IMR-90 (cell line): ENCODE measurements around the gene IL18BP. TPM values are rescaled to one million over a fixed set of nuclear protein-coding genes. Genes with fewer than 3 reads are reported as not detected.

Source experiments
- RFX5 ChIP-seq: IDR thresholded peaks from 2 replicates; pipeline ENCODE4 v1.8.0; 2012; ENCODE audit warnings: low read depth, mild to moderate bottlenecking, low read length, moderate library complexity
- SMC3 ChIP-seq: fragments of 150-350 bp; IDR thresholded peaks from 2 replicates; pipeline ENCODE4 v1.6.1; 2016; ENCODE audit warnings: low read depth, mild to moderate bottlenecking, antibody characterized with exemption, low read length, moderate library complexity
- microRNA-seq, 2 experiments: library from miRNA; stranded (forward) in 1 of 2; unstranded in 1 of 2; fragments of 10-50 nt in 1 of 2; fragments of <30 nt in 1 of 2; gene quantifications in 1 of 2; microRNA quantifications in 1 of 2; one replicate each; pipeline versions ENCODE3 to v1.1.0; 2013 to 2020; ENCODE audit not compliant: insufficient read depth in 1 of 2, insufficient read length in 1 of 2, unreplicated experiment in 1 of 2
- polyA plus RNA-seq, 3 experiments: library from polyadenylated mRNA; depleted of rRNA; stranded (reverse); fragments of >200 nt; gene quantifications; 2 replicates each; pipeline ENCODE4 v1.2.3, GENCODE V29; 2012; ENCODE audit warnings: low replicate concordance in 1 of 3
- small RNA-seq, 5 experiments: library from RNA; depleted of rRNA; stranded (forward); fragments of <200 nt; gene quantifications; one replicate each; pipeline ENCODE3, GENCODE V24; 2012
- total RNA-seq: library from RNA; depleted of rRNA; stranded (reverse); fragments of >200 nt; gene quantifications from 2 replicates; pipeline ENCODE4 v1.2.3, GENCODE V29; 2012; rRNA removed

IL18BP gene
- total and polyA plus RNA-seq, 2 of the 4 experiments (the other 2 are of a cell fraction) = 0.90 to 3.2 TPM

GRCh38 chr11:72048766-72049460, 50.2 kb downstream of the IL18BP start (continued):
- TF ChIP-seq SMC3 (no peak), RFX5 (no peak)

Small RNA genes lying within 50 kb of the gene (microRNA-seq; reads per million reads assigned to microRNA genes)
- not detected for gene RNU6-72P (ENCODE audit: insufficient read depth, insufficient read length)

Small RNA genes lying within 50 kb of the gene (small RNA-seq; reads per million reads assigned to genes)
- gene RNU6-72P = 0 reads per million in 5 experiments

Other genes with a start within 250 kb of the IL18BP start
- gene DEFB108B, start 165.7 kb upstream of the IL18BP start, total RNA-seq = not detected in 2 replicates
- not detected in 2 replicates for gene DEFB108B, start 165.7 kb upstream of the IL18BP start, polyA plus RNA-seq (2012; rRNA removed)
- not detected in 2 replicates for gene DEFB131B, start 120.5 kb upstream of the IL18BP start, total RNA-seq
- not detected in 2 replicates for gene DEFB131B, start 120.5 kb upstream of the IL18BP start, polyA plus RNA-seq (2012; rRNA removed)
- gene XNDC1N, start 70.3 kb upstream of the IL18BP start, total RNA-seq = 7.2 and 8.8 TPM in 2 replicates
- gene XNDC1N, start 70.3 kb upstream of the IL18BP start, polyA plus RNA-seq (2012; rRNA removed) = 2.0 and 2.5 TPM in 2 replicates
- gene RNF121, start 69.9 kb upstream of the IL18BP start, total RNA-seq = 65.8 and 88.7 TPM in 2 replicates
- gene RNF121, start 69.9 kb upstream of the IL18BP start, polyA plus RNA-seq (2012; rRNA removed) = 43.0 and 43.4 TPM in 2 replicates
- gene NUMA1, start 81.6 kb downstream of the IL18BP start, total RNA-seq = 56.7 and 61.7 TPM in 2 replicates
- gene NUMA1, start 81.6 kb downstream of the IL18BP start, polyA plus RNA-seq (2012; rRNA removed) = 97.0 and 107 TPM in 2 replicates
- 4.4 and 5.6 TPM in 2 replicates for gene LRRC51, start 81.9 kb downstream of the IL18BP start, total RNA-seq
- 5.3 and 6.3 TPM in 2 replicates for gene LRRC51, start 81.9 kb downstream of the IL18BP start, polyA plus RNA-seq (2012; rRNA removed)
- 118 and 137 TPM in 2 replicates for gene LAMTOR1, start 104.4 kb downstream of the IL18BP start, total RNA-seq
- gene LAMTOR1, start 104.4 kb downstream of the IL18BP start, polyA plus RNA-seq (2012; rRNA removed) = 126 and 131 TPM in 2 replicates
- not detected in 2 replicates for gene TOMT, start 107.0 kb downstream of the IL18BP start, total RNA-seq
- not detected in 2 replicates for gene TOMT, start 107.0 kb downstream of the IL18BP start, polyA plus RNA-seq (2012; rRNA removed)
- 66.3 and 108 TPM in 2 replicates for gene ANAPC15, start 113.8 kb downstream of the IL18BP start, total RNA-seq
- 78.7 and 84.2 TPM in 2 replicates for gene ANAPC15, start 113.8 kb downstream of the IL18BP start, polyA plus RNA-seq (2012; rRNA removed)
- gene FOLR3, start 136.8 kb downstream of the IL18BP start, total RNA-seq = 0.36 TPM in 1 of 2 replicates, not detected in the other
- gene FOLR3, start 136.8 kb downstream of the IL18BP start, polyA plus RNA-seq (2012; rRNA removed) = 0.27 and 0.29 TPM in 2 replicates
- not detected in 2 replicates for gene FOLR1, start 193.2 kb downstream of the IL18BP start, total RNA-seq
- 0.24 and 0.29 TPM in 2 replicates for gene FOLR1, start 193.2 kb downstream of the IL18BP start, polyA plus RNA-seq (2012; rRNA removed)
- gene FOLR2, start 217.9 kb downstream of the IL18BP start, total RNA-seq = not detected in 2 replicates
- not detected in 2 replicates for gene FOLR2, start 217.9 kb downstream of the IL18BP start, polyA plus RNA-seq (2012; rRNA removed)
- gene INPPL1, start 225.9 kb downstream of the IL18BP start, total RNA-seq = 26.9 and 27.4 TPM in 2 replicates
- 105 and 120 TPM in 2 replicates for gene INPPL1, start 225.9 kb downstream of the IL18BP start, polyA plus RNA-seq (2012; rRNA removed)
- gene PHOX2A, start 245.3 kb downstream of the IL18BP start, total RNA-seq = not detected in 2 replicates
- gene PHOX2A, start 245.3 kb downstream of the IL18BP start, polyA plus RNA-seq (2012; rRNA removed) = not detected in 2 replicates